LoVo (cell line): ENCODE results near the gene CIC.
"Not testable (repeated sequence)": the region's sequence is repeated elsewhere in the genome, so short reads cannot be mapped to it uniquely, and the experiment has no call there.

Source experiments
- DNase-seq: peaks from one replicate; pipeline ENCODE4 v3.0.0-alpha.2; 2016; ENCODE audit warnings: low spot score

Gene CIC

DNA sequence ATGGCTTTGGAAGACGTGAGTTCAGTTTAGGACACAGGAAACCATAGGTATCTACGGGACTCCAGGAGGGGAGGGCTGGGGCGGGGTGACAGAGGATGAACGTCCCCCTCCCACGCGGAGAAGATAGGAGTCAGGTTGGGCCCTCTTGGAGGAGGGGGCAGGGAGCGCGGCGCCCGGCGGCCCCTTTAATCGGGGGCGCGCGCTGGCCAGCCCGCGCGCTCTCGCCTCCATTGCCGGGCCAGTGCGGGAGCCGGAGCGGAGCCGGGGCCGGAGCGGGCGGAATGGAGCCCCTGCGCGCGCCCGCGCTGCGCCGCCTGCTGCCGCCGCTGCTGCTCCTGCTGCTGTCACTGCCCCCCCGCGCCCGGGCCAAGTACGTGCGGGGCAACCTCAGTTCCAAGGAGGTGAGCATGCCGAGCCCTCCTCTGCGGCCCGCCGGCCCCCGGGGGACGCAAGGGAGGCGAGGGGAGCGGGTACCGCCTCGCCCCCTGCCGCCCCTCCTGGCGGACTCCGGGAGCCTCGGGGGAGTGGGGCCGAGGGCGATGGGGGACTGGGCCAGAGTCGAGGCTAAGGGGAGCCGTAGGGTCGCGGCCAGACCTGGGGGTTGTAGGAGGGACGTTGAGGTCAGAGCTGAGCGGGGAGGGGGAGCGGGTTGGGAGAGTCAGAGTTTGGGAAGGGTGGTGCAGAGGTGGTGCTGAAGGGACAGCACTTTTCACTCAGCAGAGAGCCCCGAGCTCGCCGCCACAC is 44.2 kb downstream of the CIC start, which contains the start of gene TMEM145:
Gene TMEM145 (plus strand): TSS at position 214 of the 744 bp plus-strand sequence. CDS start 68 bp downstream, at position 282.
- peak; percentile 66 for DNase-seq

DNA sequence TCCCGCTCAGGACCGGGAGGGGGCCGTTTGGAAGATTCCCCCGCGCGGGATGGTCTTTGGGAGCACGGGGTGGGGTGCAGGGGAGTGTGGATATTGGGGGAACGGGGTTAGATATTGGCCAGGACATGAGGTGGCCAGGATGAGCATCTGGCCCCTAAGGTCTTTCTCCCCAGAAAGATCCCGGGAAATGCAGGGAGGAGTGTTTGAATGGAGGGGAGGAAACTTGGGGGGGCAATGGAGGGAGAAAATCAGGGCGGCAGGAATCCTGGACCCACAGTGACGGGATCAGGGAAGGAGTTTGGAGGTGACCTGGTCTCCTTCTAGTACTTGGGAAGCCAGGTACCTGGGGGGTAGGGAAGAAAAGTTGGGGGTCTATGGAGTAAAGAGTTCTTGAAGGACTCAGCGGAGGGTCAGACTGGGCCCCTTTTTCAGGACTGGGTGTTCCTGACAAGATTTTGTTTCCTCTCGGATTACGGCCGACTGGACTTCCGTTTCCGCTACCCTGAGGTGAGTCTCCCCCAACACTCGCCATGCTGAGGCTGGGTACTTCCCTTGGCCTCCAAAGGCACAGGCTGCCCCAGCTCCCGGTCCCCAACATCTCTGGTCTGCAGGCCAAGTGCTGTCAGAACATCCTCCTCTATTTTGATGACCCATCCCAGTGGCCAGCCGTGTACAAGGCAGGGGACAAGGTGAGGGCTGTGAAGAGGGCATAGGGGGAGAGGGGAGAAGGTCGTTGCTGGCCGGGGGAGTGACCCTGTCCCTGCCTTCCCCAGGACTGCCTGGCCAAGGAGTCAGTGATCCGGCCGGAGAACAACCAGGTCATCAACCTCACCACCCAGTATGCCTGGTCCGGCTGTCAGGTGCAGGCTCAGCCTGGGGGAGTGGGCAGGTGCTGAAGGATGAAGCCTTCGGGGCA is 45.0 kb downstream of the CIC start:
- DNase-seq, result no peak

DNA sequence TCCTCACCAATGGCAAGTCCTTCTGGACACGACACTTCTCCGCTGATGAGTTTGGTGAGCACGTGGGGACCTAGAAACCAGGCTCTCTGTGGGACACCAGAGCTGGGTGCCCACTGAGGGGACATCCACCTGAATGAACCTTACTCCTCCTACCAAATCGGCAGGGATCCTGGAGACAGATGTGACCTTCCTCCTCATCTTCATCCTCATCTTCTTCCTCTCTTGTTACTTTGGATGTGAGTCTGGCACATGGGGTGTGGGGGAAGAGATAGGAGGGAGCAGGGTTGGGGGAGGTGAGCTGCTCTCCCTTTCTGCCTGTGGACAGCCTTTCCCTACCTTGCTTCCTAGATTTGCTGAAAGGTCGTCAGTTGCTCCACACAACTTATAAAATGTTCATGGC is 46.0 kb downstream of the CIC start:
- no peak for DNase-seq

DNA sequence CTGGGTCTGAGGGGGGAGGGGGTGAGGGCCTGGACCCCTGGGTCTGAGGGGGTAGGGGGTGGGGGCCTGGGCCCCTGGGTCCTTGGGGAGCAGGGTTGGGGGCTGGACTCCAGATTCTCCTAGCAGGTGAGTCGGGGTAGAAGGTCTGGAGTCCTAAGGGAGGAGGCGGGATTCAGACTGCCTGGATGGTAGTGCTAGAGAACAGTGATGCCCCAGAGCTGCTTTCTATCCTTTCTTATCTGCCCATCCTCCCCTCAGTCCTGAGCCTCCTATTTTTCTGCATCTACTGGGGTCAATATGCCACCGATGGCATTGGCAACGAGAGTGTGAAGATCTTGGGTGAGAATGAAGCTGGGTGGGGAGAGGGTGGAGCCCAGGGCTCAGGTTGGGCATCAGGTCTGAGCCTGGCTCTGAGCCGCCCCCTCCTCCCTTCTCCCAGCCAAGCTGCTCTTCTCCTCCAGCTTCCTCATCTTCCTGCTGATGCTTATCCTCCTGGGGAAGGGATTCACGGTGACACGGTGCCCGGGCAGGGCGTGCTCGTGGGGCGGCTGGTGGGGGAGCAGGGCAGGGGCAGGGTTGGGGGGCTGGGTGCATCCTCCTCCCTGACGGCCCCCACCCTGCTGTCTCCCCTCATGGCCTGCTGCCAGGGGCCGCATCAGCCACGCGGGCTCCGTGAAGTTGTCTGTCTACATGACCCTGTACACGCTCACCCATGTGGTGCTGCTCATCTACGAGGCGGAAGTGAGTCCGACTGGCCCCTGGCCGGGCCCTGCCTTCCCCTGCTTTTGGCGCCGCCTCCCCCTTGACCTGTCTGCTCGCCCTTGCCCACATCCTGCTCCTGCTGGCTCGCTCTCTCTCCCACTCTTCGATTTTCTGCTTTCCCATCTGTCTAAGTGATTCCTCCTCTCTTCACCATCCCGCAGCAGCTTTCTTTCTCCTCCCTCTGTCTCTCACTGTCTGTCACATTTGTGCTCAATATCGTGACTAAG is 47.5 kb downstream of the CIC start:
- DNase-seq, result no peak

DNA sequence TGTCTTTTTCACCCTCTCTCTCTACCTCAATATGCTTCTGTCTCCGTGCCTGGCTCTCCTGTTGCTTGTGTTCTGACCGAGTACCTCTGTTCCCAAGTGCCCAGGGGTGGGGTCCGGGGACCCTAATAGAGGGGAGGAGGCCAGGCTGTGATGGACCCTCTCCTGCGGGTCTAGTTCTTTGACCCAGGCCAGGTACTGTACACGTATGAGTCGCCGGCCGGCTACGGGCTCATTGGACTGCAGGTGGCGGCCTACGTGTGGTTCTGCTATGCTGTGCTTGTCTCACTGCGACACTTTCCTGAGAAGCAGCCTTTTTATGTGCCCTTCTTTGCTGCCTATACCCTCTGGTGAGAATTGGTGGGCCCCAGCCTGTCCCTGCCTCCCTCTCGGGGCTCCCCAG is 48.5 kb downstream of the CIC start:
- no peak for DNase-seq

DNA sequence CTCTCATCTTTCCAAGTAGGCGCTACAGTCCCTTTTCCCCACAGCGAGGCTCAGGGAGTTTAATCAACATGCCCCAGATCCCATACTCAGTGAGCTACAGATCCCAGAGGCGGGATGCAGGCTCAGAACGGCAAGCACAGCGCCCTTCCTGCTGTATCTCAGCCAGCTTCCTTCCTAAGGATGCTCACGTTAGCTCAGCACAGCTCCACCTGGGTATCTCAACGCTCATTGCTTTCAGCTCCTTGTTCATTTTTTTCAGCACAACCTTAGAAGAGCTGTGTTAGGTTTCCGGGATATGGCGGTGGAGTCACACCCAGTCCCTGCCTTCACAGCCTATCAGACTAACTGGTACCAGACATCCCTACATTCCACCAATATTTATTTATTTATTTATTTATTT is 53.3 kb downstream of the CIC start:
- DNase-seq, result no peak

DNA sequence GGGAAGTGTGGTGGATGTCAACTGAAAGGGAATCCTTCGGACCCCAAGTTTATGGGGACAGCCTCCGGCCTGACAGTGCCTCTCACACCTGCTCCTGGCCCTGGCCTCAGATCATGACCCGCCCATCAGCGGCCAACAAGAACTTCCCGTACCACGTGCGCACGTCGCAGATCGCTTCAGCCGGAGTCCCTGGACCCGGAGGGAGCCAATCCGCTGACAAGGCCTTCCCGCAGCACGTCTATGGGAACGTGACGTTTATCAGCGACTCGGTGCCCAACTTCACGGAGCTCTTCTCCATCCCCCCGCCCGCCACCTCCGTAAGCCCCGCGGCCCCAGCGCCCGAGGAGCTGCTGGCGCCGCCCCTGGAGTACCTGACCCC is 54.4 kb downstream of the CIC start:
- DNase-seq, result no peak

DNA sequence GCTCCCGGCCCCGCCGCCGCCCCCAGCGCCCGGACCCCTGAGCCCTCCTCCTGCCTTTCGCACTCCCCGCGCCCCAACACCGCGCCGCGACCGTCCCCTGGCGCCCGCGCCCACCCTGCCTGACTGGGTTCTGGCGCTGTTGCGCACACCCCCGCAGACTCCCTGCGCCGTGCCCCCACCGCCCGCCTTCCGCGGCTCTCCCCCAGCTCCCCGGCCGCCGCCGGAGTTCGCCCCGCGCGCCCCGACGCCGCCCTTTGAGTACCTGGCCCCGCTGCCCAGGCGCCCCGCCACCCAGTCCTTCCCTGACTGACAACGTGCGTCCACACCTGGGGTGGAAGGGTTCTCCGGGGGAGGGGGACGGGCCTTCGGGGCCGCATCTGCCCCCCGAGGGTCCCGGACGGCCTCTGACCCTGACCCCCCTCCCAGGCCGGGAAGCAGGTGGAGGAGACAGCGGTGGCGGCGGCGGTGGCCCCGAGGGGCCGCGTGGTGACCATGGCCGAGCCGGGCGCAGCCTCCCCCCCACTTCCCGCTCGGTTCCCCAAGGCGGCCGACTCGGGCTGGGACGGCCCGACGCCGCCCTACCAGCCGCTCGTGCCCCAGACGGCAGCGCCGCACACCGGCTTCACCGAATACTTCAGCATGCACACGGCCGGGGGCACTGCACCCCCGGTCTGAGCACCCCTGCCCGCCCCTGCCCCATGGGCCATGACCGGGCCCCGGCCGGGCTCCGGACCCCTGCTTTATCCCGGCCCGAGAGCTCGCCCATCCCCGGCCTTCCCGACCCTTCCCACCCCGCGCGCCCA is 55.0 kb downstream of the CIC start:
- DNase-seq, result no peak

DNA sequence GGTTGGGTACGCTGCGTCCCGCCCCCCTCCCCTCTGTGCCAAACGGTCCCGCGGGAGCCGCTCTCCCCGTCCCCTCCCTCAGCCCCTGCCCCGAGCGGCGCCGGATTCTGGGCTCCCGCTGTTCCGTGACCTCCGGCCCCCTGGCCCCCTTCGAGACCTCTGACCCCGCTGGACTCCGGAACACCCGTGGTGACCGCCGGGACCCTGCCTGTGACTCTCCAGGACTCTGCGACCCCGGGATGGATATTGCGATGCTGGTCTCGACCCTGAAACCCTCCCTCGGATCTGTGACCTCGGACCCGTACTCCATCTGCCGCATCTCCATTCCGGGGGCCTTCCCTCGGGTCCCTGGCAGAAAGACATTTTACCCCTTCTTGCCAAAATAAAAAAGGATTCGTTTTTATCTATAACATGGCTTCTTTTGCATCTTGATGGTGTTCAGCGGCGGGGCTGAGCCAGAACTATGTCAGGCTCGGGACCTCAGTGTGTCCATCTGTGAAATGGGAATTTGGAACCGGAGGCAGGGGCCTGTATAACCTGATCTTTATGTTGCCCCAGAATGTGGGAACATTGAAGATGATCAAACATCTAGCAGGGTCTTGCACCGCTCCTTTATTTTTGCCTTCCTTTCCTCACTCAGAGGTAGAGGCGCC is 55.7 kb downstream of the CIC start:
- no peak for DNase-seq

DNA sequence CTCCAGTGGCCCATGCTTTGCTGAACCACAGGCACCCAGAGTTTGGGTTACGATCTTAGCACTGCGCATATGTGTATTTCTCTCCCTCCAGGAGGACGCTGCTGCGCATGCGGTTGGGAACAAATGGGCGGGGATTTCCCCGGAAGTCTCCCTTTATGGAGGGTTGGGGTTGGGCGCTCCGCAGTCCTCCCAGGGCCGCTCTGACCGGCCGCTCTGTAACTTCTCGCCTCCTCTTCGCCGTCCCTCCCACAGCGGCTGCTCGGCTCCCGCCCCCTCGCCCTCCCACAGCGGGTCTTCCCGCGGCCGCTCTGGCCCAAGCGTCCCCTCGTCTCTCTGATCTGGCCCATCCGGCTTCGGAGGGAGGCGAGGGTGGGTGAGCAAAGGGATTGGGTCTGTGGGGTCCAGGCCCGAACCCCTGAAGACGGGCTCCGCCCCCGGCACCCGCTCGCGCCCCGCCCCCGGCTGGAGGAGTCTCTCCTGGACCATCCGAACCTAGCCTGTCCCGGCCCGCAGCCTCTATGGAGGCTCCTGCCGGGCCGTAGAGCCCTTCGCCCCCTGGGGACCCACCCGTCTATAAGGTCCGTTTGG is 56.4 kb downstream of the CIC start, which contains the start of gene MEGF8:
Gene MEGF8 (plus strand): TSS at position 328 of the 588 bp plus-strand sequence. CDS start 609 bp downstream, outside the sequence.
- DNase-seq, result peak; percentile 99

DNA sequence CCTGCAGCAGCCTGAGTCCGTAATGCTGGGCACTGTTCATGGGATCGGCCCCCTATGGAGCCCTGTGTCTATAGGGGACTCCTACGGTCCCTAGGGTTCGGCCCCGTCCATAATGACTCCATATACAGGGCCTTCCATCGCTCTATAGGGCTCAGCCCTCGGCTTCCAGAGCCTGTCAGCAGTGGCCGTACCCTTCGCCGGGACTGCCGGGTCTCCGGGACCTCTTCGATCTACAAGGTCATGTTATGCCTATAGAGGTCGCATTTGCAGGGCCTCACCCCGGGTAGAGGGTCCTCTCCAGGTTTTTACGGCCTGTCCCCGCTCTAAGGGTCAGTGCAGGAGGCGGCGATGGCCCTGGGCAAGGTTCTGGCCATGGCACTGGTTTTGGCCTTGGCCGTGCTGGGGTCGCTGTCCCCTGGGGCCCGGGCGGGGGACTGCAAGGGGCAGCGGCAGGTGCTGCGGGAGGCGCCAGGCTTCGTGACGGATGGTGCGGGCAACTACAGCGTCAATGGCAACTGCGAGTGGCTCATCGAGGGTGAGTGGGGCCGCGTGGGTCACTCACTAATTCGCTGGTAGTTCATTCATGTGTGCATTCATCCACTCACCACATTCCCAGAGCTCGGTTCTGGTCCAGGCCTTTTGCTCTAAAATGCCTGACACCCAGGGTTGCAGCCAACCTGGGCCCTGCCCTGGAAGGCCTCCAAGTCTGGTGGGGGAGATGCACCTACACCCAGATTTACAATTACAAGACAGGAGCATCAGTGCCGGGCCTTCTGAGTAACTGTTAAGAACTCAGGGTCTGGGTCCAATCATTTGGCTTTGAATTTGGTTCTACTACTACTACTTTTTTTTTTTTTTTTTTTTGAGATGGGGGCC is 57.1 kb downstream of the CIC start:
- DNase-seq, result peak; percentile 8

DNA sequence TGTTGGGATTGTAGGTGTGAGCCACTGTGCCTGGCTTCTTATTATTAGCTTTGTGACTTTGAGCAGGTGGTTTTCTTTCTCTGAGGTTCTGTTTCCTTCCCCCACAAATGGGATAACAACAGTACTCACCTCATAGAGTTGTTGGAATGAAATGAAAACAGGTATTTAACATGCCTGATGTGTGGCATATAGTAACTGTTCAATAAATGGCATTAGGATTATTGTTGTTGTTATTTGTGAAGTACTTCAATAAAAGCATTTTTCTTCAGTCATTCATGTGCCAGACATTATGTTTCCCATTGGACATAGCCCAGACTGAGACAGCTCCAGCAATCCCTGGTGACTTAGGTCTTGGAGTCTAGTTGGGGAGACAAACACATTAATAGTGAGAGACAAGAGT is 57.9 kb downstream of the CIC start:
- no peak for DNase-seq

DNA sequence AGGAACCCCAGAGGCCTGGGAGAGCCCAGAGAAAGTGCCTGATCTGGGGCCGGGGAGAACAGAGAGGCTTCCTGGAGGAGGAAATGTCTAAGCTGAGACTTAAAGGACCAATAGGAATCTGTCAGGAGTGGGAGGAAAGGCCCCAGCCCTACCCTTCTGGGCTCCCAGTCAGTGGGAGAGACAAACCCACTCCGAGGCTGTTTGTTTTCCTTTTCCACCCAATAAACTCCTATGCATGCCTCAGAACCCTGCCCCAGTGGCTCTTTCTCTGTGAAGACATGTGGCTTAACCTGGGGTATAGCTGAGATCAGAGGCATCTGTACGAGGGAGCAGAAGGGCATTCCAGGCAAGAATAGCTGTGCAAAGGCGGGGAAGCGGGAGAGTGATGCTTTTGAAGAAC is 58.3 kb downstream of the CIC start:
- DNase-seq, result no peak

DNA sequence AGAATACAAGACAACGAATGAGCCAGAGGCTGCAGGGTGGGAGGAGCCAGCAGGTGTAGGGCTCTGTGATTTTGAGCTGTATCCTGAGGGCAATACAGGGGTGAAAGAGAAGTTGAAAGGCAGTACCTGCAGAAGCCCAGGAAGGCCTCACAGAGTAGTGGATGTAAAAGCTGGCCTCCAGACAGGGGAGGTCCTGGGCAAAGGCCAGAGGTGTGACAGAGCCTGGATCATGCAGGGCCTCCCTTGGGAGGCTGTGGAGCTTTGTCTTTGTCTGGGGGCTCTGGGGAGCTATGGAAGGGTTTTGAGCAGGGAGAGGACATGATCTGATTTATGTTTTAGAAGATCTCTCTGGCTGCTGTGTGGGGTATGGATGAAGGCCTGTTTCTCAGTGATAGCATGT is 59.1 kb downstream of the CIC start:
- DNase-seq, result no peak

DNA sequence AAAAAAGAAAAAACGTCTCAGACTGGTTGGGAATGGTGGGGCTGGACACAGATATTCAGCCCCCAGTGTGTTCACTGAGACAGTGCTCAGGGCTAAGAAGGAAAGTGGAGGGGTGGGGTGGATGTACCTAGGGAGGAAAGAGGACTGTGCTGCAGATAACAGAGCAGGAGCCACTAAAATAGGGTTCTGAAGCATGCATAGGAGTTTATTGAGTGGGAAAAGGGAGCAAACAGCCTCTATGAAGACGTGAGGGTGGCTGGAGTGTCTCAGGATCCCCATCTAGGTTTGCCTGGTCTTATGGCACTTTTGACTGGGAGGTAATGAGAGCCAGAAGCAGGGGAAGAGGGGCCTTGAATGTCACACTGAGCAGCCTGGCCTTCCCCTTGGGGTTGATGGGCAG is 59.8 kb downstream of the CIC start:
- no peak for DNase-seq

DNA sequence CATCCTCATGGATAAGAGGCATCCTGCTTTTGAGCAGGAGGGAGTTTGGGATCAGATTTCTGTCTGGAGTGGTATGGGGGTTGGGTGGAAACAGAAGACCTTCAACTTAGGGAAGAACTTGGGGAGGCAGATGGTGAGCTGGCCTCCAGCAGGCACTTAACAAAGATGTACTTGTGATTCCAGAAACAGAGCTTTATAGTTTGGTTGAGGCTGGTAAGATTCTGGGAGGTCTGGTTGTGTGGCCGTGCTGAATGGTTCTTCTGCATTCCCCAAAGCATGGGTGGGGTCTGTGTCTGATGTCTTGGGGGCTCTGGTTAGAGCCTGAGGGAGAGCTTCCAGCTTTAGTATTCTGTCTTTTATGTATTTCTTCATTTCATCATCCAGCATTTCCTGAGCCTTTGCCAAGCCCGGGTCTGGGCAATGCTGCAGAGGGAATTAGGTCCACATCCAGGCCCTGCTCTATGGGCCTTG is 61.2 kb downstream of the CIC start:
- DNase-seq, result no peak

DNA sequence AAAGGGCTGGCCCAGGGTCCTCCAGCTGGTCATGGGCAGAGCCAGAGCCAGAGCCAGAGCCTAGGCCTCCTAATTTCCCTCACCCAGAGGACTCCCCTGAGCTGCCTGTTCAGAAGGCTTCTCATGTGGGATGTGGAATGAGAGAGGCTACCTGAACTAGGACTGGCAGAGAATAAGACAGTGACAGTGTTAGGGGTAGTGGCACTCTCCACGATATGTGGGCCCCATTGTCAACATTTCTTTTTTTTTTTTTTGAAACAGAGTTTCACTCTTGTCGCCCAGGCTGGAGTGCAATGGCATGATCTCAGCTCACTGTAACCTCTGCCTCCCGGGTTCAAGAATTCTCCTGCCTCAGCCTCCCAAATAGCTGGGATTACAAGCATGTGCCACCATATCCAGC is 62.3 kb downstream of the CIC start:
- not testable (repeated sequence) for DNase-seq

DNA sequence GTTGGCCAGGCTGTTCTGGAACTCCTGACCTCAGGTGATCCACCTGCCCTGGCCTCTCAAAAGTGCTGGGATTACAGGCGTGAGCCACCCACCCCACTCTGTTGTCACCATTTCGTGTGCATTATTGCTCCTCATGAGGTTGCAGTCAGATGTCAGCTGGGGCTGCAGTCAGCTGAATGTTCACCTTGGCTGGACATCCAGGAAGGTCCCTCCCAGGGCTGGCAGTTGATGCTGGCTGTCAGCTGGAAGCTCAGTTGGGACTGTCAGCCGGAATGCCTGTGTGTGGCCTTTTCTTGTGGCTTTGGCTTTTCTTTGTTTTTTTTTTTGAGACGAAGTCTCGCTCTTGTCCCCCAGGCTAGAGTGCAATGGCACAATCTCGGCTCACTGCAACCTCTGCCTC is 63.0 kb downstream of the CIC start:
- DNase-seq, result no peak

DNA sequence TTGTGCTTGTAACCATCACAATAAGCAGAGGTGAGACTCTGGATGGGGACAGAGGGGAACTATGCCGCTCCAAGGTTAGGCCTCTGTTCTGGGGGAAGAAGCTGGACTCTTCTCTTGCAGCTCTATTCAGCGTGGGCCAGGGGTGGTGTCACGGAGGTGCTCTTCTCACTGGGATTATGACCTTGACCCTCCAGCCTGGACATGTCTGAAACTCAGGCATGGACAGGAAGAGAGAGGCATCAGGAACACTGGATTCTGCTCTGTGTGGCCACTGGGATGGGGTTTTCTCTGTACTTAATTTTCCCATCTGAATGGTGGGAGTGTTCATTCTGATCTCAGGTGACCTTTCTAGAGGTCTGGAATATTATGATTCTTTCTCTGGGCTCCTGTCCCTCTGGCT is 64.0 kb downstream of the CIC start:
- no peak for DNase-seq
